Prostate gland (tissue), 2 donors: ENCODE data around the gene ZFP3. TPM values are rescaled to one million over a fixed set of nuclear protein-coding genes. Genes with fewer than 3 reads are reported as not detected.
A peak's percentile ranks its signal among the peaks of the same experiment; 100 is the strongest.

Source experiments
- DNase-seq: peaks from one replicate; pipeline ENCODE4 v3.0.0-alpha.2; 2019; ENCODE audit warnings: low spot score
- H3K27ac ChIP-seq, 2 donors: fragments of 200-600 bp; sonication (generic); 2 replicates each; pipeline ENCODE4 v1.5.1; 2017 to 2019
- H3K27me3 ChIP-seq: fragments of 200-600 bp; sonication (generic); replicated peaks from 2 replicates; pipeline ENCODE4 v1.5.1; 2019; ENCODE audit not compliant: insufficient read depth
- H3K36me3 ChIP-seq, 2 donors: fragments of 200-600 bp; sonication (generic); 1 replicate in 1 of 2; 2 replicates in 1 of 2; pipeline versions ENCODE4 v1.5.1 to v1.8.1; 2017 to 2019
- H3K4me1 ChIP-seq: fragments of 200-600 bp; sonication (generic); replicated peaks from 2 replicates; pipeline ENCODE4 v1.5.1; 2019
- H3K4me3 ChIP-seq, 2 donors: fragments of 200-600 bp; sonication (generic); 2 replicates each; pipeline ENCODE4 v1.5.1; 2017 to 2019
- H3K9me3 ChIP-seq: fragments of 200-600 bp; sonication (generic); 2 replicates; pipeline ENCODE4 v1.5.1; 2017
- POLR2A ChIP-seq: fragments of 450-650 bp; IDR thresholded peaks from one replicate; pipeline ENCODE4 v1.6.1; 2016; ENCODE audit warnings: antibody characterized with exemption, mild to moderate bottlenecking
- POLR2AphosphoS5 ChIP-seq: sonication (generic); formaldehyde crosslinking; IDR thresholded peaks from one replicate; pipeline ENCODE4 v1.6.1; 2017; ENCODE audit warnings: antibody characterized with exemption
- WGBS: methylation state at CpG from one replicate; pipeline ENCODE4 v1.1.5; 2018; 5-methylcytosine and 5-hydroxymethylcytosine counted together
- intact Hi-C: fragments of 100-400 bp; cut with DNase I; formaldehyde crosslinking; loops from one replicate; pipeline ENCODE4 v1.14.2; 2022
- total RNA-seq, 2 donors: library from RNA; depleted of rRNA; stranded (reverse); fragments of >200 nt; gene quantifications; one replicate each; pipeline ENCODE4 v1.1.0, GENCODE V29; 2016
- TF ChIP-seq, protein P1 (sequence below), 4 experiments: fragments of 200-600 bp in 2 of 4; fragments of 450-650 bp in 2 of 4; sonication (generic) in 2 of 4; IDR thresholded peaks; 1 replicate in 3 of 4; 2 replicates in 1 of 4; pipeline ENCODE4 v1.5.1; 2016 to 2019; ENCODE audit warnings: antibody characterized with exemption in 4 of 4, mild to moderate bottlenecking in 2 of 4, moderate library complexity in 2 of 4

The ZFP3 gene
- total RNA-seq, 2 donors from 2014 or later = 5.4 to 8.5 TPM

DNA sequence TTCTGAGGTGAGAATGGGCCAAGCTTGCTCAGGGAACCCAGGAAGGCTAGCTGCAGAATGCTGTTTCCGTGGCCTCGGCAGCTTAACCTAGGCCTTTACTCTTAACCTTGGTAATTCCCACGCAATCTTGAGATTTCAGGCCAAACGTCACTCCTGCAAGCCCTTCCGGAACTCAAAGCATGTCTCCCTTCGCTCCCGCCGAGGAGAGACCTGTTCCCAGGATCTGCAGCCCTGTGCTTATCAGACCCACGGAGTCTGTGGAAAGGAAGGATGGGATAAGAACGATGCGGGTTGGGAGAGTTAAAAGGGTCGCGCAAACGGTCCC is 524 bp upstream of the ZFP3 start:
- intact Hi-C loops = no loop called here
- DNase-seq = no peak
- WGBS = 5% methylated on average over 14 of the region's 14 CpGs
- H3K27me3 ChIP-seq = no peaks in the 10 kb centered on the region
- no peaks in the 10 kb centered on the region for H3K4me1 ChIP-seq
- no peaks in the 10 kb centered on the region for H3K36me3 ChIP-seq
- H3K4me3 ChIP-seq = peak overlapping the region; percentile 68 to 76
- TF ChIP-seq POLR2A (no peak), POLR2AphosphoS5 (no peak)
- TF ChIP-seq, protein P1, sequence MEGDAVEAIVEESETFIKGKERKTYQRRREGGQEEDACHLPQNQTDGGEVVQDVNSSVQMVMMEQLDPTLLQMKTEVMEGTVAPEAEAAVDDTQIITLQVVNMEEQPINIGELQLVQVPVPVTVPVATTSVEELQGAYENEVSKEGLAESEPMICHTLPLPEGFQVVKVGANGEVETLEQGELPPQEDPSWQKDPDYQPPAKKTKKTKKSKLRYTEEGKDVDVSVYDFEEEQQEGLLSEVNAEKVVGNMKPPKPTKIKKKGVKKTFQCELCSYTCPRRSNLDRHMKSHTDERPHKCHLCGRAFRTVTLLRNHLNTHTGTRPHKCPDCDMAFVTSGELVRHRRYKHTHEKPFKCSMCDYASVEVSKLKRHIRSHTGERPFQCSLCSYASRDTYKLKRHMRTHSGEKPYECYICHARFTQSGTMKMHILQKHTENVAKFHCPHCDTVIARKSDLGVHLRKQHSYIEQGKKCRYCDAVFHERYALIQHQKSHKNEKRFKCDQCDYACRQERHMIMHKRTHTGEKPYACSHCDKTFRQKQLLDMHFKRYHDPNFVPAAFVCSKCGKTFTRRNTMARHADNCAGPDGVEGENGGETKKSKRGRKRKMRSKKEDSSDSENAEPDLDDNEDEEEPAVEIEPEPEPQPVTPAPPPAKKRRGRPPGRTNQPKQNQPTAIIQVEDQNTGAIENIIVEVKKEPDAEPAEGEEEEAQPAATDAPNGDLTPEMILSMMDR (IDR thresholded peaks at IDR 0.05) = no peak
- H3K27ac ChIP-seq = peak overlapping the region; percentile 62 to 64
- H3K9me3 ChIP-seq = no peaks in the 10 kb centered on the region

DNA sequence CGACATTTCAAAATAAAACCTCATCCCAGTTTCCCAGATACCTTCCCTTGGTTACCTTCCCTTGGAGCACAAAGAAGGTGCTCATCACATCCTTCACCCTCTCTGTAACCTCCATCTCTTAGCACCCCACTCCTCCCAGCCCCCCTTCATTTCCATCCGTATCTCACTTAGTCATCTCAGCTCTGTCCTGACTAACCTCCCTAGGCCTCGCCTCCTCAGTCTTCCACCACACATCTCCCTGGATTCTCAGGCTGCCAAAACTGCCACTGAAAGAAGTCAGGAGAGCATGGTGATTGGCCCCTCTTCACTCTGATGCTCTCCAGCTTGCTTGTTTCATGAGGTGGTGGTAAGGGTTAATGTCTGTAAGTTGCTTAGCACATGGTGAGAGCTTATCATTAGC is 2.3 kb downstream of the ZFP3 start:
- TF ChIP-seq POLR2AphosphoS5 = no peak
- TF ChIP-seq POLR2A = no peak
- TF ChIP-seq, protein P1 (IDR thresholded peaks at IDR 0.05) = no peak
- 86% methylated on average over 3 of the region's 3 CpGs for WGBS

DNA sequence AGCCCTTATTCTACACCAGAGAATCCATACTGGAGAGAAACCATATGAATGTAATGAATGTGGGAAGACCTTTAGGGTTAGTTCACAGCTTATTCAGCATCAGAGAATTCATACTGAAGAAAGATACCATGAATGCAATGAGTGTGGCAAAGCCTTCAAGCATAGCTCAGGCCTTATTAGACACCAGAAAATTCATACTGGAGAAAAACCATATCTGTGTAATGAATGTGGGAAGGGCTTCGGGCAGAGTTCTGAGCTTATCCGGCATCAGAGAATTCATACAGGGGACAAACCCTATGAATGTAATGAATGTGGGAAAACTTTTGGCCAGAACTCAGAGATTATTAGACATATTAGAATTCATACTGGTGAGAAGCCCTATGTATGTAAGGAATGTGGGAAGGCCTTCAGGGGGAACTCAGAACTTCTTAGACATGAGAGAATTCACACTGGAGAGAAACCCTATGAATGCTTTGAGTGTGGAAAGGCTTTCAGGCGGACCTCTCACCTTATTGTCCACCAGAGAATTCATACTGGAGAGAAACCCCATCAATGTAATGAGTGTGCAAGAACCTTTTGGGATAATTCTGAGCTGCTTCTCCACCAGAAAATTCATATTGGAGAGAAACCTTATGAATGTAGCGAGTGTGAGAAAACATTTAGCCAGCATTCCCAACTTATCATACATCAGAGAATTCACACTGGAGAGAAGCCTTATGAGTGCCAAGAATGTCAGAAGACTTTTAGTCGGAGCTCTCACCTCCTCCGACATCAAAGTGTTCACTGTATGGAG is 14.1 kb downstream of the ZFP3 start:
- DNase-seq = no peak
- no peak overlapping the region for H3K4me3 ChIP-seq
- peaks cover 5 to 12% of the 10 kb centered on the region in 2 donors for H3K36me3 ChIP-seq
- WGBS = 97% methylated on average over 6 of the region's 6 CpGs
- H3K4me1 ChIP-seq = no peaks in the 10 kb centered on the region
- no peaks in the 10 kb centered on the region for H3K9me3 ChIP-seq
- TF ChIP-seq POLR2AphosphoS5 (no peak), POLR2A (no peak)
- TF ChIP-seq, protein P1 (IDR thresholded peaks at IDR 0.05) = no peak
- H3K27ac ChIP-seq = no peak overlapping the region
- H3K27me3 ChIP-seq = no peaks in the 10 kb centered on the region
- intact Hi-C loops = no loop called here

More for the DNA sequence above, 2.3 kb downstream of the ZFP3 start:
- Histone ChIP-seq H3K4me1 (no peaks in the 10 kb centered on the region), H3K4me3 (no peak overlapping the region), H3K9me3 (no peaks in the 10 kb centered on the region), H3K36me3 (no peaks in the 10 kb centered on the region), H3K27ac (no peak overlapping the region), H3K27me3 (no peaks in the 10 kb centered on the region)
- no peak for DNase-seq
- intact Hi-C loops = no loop called here

DNA sequence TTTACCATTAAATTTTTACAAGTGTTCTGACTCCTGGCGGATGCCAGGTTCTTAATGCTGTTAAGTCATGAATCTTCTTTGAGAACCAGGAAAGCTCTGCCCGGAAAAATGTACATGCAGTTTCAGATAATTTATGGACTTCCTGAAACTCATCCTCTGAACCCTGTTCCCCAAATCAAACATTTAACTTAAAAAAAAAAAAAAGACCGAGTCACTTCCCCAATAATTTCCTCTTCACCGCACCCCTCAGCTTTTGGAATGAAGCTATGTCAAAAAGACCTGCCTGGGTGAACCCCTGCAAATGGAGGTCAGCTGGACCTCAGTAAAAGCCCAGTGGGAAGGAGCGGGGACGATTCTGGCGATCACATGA is 18.4 kb downstream of the ZFP3 start:
- H3K4me1 ChIP-seq = no peaks in the 10 kb centered on the region
- intact Hi-C loops = no loop called here
- H3K4me3 ChIP-seq = peak overlapping the region; percentile 34 to 38
- TF ChIP-seq POLR2A (no peak), POLR2AphosphoS5 (no peak)
- TF ChIP-seq, protein P1 (IDR thresholded peaks at IDR 0.05) = no peak
- H3K36me3 ChIP-seq = peaks cover 2 to 4% of the 10 kb centered on the region in 2 donors
- no peaks in the 10 kb centered on the region for H3K27me3 ChIP-seq
- no peak for DNase-seq
- H3K9me3 ChIP-seq = no peaks in the 10 kb centered on the region
- no peak overlapping the region for H3K27ac ChIP-seq
- 8% methylated on average over 7 of the region's 7 CpGs for WGBS
